ENCODE measurements around the gene WT1. TPM values are rescaled to one million over a fixed set of nuclear protein-coding genes. Genes with fewer than 3 reads are reported as not detected.
A peak's percentile ranks its signal among the peaks of the same experiment; 100 is the strongest.

WT1 gene
- not detected in 2 replicates for total RNA-seq (2012; rRNA removed)
- not detected in 2 replicates for polyA plus RNA-seq (2012; rRNA removed)
- polyA plus RNA-seq (2012; cell fraction: cytosol; rRNA removed): not detected in 2 replicates
- polyA plus RNA-seq (2012; cell fraction: nucleus; rRNA removed; ENCODE audit: low replicate concordance): not detected in 2 replicates
- Bru-seq, nascent RNA: percentile 2 among the genes with signal in this experiment
- BruChase-seq, experiment 1, labeled RNA remaining after a 6-hour chase: percentile 4 among the genes with signal in this experiment
- BruChase-seq, experiment 2, labeled RNA remaining after a 2-hour chase: percentile 2 among the genes with signal in this experiment
- long read RNA-seq: 0 reads

DNA sequence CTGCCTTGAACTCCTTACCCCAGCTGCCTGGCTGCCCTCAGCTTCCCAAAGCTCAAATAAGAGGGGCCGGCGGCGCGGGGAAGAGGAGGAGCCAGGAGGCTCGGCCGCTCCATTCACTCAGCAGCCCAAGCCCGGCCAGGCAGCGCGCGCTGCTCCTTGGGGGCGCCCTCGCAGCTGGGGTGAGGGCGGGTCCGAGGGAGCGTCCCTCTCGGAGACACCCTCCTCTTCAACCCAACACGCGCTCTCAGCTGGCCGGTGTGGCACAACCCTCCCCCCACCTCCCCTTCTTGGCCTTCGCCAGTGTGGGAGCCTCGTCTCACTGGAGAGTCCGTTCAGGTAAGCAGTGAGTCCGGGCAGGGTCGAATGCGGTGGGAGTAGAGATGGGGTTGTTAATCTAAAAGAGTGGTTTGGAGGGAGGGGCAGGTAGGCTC lies at the start of gene WT1:
TSS of gene WT1 (minus strand) at position 29 of the 431 bp plus-strand sequence.
- dilution Hi-C loops (cut with HindIII; ENCODE audit: low sequenced_read_pairs, unreplicated experiment) (no loop called here), in situ Hi-C loops (cut with MboI; ENCODE audit: low sequenced_read_pairs) (no loop called here), intact Hi-C loops (cut with micrococcal nuclease) (no loop called here)
- no TSS peak for BruUV-seq (replicated peaks)
- Histone ChIP-seq H2AFZ (replicated peaks; ENCODE audit: low read length, poor library complexity) (peak within 1 kb of the TSS; percentile 32), H3K79me1 (ENCODE audit: low read depth in 1 of 2, low read length in 2 of 2) (no peaks in the 10 kb centered on the region), H4K20me1 (ENCODE audit: insufficient read depth, low read length) (no peaks in the 10 kb centered on the region; the same call in 1 of the 2 replicates), H2BK15ac (ENCODE audit: low read depth, low read length) (no peak within 1 kb of the TSS), H4K5ac (ENCODE audit: low read depth, low read length) (no peak within 1 kb of the TSS), H3K4me3 (ENCODE audit: insufficient read depth, low read depth, low read length) (no peak within 1 kb of the TSS), H3K36me3 (ENCODE audit: control insufficient read depth, insufficient read depth, low read length) (no peaks in the 10 kb centered on the region), H3K4me2 (ENCODE audit: low read depth, low read length) (no peak within 1 kb of the TSS), H3K27me3 (ENCODE audit: control insufficient read depth, insufficient read depth, low read length) (peaks cover 89% of the 10 kb centered on the region), H2BK20ac (ENCODE audit: low read depth, low read length) (no peak within 1 kb of the TSS), H3K9me1 (ENCODE audit: insufficient read depth, low read length) (no peaks in the 10 kb centered on the region; the same call in 1 of the 2 replicates), H3K9ac (ENCODE audit: low read depth, low read length) (no peak within 1 kb of the TSS), H3K18ac (ENCODE audit: low read depth, low read length) (no peak within 1 kb of the TSS), H4K91ac (ENCODE audit: insufficient read depth, low read depth, low read length) (no peak within 1 kb of the TSS), H3K27ac (ENCODE audit: insufficient read depth, low read length) (no peak within 1 kb of the TSS), H2AK9ac (replicated peaks; ENCODE audit: low read depth, low read length, poor library complexity) (no peak within 1 kb of the TSS), H3K14ac (replicated peaks; ENCODE audit: low read depth, low read length) (no peak within 1 kb of the TSS), H2BK120ac (ENCODE audit: low read depth, low read length) (no peak within 1 kb of the TSS), H3K4ac (ENCODE audit: low read depth, low read length) (no peak within 1 kb of the TSS), H3K9me3 (ENCODE audit: control insufficient read depth, insufficient read depth, low read length) (peaks cover 11% of the 10 kb centered on the region), H3K4me1 (ENCODE audit: control insufficient read depth, insufficient read depth, low read length) (no peaks in the 10 kb centered on the region), H3K23ac (ENCODE audit: low read depth, low read length) (no peak within 1 kb of the TSS), H2BK5ac (ENCODE audit: low read depth, low read length, poor library complexity, severe bottlenecking) (no peak within 1 kb of the TSS), H3K56ac (ENCODE audit: extremely low read depth, insufficient read depth, low read length) (no peak within 1 kb of the TSS), H4K8ac (ENCODE audit: low read depth in 2 of 2, low read length in 2 of 2) (no peak within 1 kb of the TSS), H2AK5ac (ENCODE audit: low read depth, low read length) (no peak within 1 kb of the TSS)
- CTCF ChIA-PET: no interaction called here
- no peak for TF ChIP-seq BHLHE40 (IDR thresholded peaks at IDR 0.05; ENCODE audit: low read depth, low read length)
- no peak for TF ChIP-seq RAD21 (IDR thresholded peaks at IDR 0.05; ENCODE audit: low read length)
- TF ChIP-seq NFE2L2 (IDR thresholded peaks at IDR 0.05; ENCODE audit: low read depth, low read length): no peak
- TF ChIP-seq RFX5 (IDR thresholded peaks at IDR 0.05; ENCODE audit: low read depth, low read length): no peak
- no peak for TF ChIP-seq CEBPB (IDR thresholded peaks at IDR 0.05; ENCODE audit: low read depth, low read length)
- DNase-seq (no peak), ATAC-seq (ENCODE audit: low read depth) (no peak)
- no CpG with 5 or more reads among the region's 25 CpGs for WGBS, 2 experiments (ENCODE audit: extremely low coverage in 2 of 2, insufficient read length in 1 of 2)
- POLR2A ChIA-PET (ENCODE audit: unreplicated experiment): no interaction called here
